WI38 (cell line): ENCODE measurements around the gene COL23A1.

ENCODE experiments used
- H3K4me3 ChIP-seq: 2 replicates; pipeline ENCODE4 v1.5.1; 2011; ENCODE audit warnings: low read depth, mild to moderate bottlenecking, control low read depth, low read length
- CTCF ChIP-seq: IDR thresholded peaks from 2 replicates; pipeline ENCODE4 v1.5.1; 2012; ENCODE audit warnings: low read depth, mild to moderate bottlenecking, control low read depth, low read length

The COL23A1 gene

GRCh38 chr5:178432421-178433272 is 157.5 kb downstream of the COL23A1 start:
- no peak for TF ChIP-seq CTCF
- no peak overlapping the region for H3K4me3 ChIP-seq

- H3K4me3 ChIP-seq = no peak overlapping the region
- TF ChIP-seq CTCF = no peak
Measured at GRCh38 chr5:178431782-178432165, 158.4 kb downstream of the COL23A1 start.

- H3K4me3 ChIP-seq = no peak overlapping the region
- TF ChIP-seq CTCF = no peak
Measured at GRCh38 chr5:178431063-178431781, 159.0 kb downstream of the COL23A1 start.

GRCh38 chr5:178430186-178431062 is 159.8 kb downstream of the COL23A1 start:
- no peak overlapping the region for H3K4me3 ChIP-seq
- no peak for TF ChIP-seq CTCF

GRCh38 chr5:178429491-178430185 is 160.6 kb downstream of the COL23A1 start:
- no peak overlapping the region for H3K4me3 ChIP-seq
- TF ChIP-seq CTCF = no peak

GRCh38 chr5:178429156-178429468 is 161.1 kb downstream of the COL23A1 start:
- TF ChIP-seq CTCF = no peak
- H3K4me3 ChIP-seq = no peak overlapping the region
